K562 (cell line): ENCODE results near the gene HPS4. TPM values are rescaled to one million over a fixed set of nuclear protein-coding genes. Genes with fewer than 3 reads are reported as not detected.

Experiments
- ATAC-seq: fragments of 200-7000 bp; cut with Tn5 transposase; 3 replicates; pipeline ENCODE4 v1.9.1; 2020; ENCODE audit warnings: moderate library complexity
- BruUV-seq: library from RNA; stranded (reverse); fragments of 400-500 nt; replicated peaks from 2 replicates; lab custom pipeline; 2021; lab: Mats Ljungman, UMichigan
- CTCF ChIA-PET: fragments of 300-600 bp; formaldehyde crosslinking; extraction: SDS; loops from one replicate; lab custom pipeline; 2021; ENCODE audit warnings: low intra/inter-chr PET ratio; lab: Yijun Ruan, JAX
- POLR2A ChIA-PET: fragments of 300-600, 350-650 bp; sonication (Branson Sonifier 250); formaldehyde crosslinking; extraction: SDS; loops from one replicate; lab custom pipeline; 2021; ENCODE audit warnings: antibody characterized with exemption, inconsistent platforms; lab: Yijun Ruan, JAX
- DNase-seq, 4 experiments: peaks; one replicate each; pipeline versions ENCODE4 v3.0.0 to v3.0.0-alpha.2; 2011 to 2018; ENCODE audit warnings: low spot score in 3 of 4, mixed read lengths in 3 of 4; ENCODE audit errors: extremely low read depth in 1 of 4
- FAIRE-seq: peaks from 2 replicates; lab custom pipeline; 2011; peaks lifted over from hg19 to GRCh38; lab: Jason Lieb, UNC
- H2AFZ ChIP-seq: 2 replicates; pipeline ENCODE4 v1.6.0; 2011; ENCODE audit warnings: low read depth, low read length, control low read depth, inconsistent platforms
- H3K27ac ChIP-seq: fragments of 200-600 bp; 3 replicates; pipeline ENCODE4 v1.8.0; 2011; ENCODE audit warnings: low read depth, mild to moderate bottlenecking, control low read depth, inconsistent platforms, low read length, moderate library complexity, mixed read lengths; ENCODE audit errors: extremely low read depth
- H3K27me3 ChIP-seq, 2 experiments: fragments of 300-600 bp in 1 of 2; 2 replicates in 1 of 2; 3 replicates in 1 of 2; pipeline versions ENCODE4 v1.6.0 to v1.8.0; 2011; ENCODE audit warnings: inconsistent platforms in 2 of 2, low read length in 2 of 2, mild to moderate bottlenecking in 1 of 2, mixed read lengths in 1 of 2, moderate library complexity in 1 of 2; ENCODE audit not compliant: control insufficient read depth in 2 of 2, insufficient read depth in 2 of 2
- H3K36me3 ChIP-seq: fragments of 300-600 bp; 3 replicates; pipeline ENCODE4 v1.8.0; 2011; ENCODE audit warnings: mild to moderate bottlenecking, low read length, inconsistent platforms; ENCODE audit not compliant: control insufficient read depth, insufficient read depth
- H3K4me1 ChIP-seq, 2 experiments: fragments of 200-600 bp in 1 of 2; replicated peaks in 1 of 2; 2 replicates in 1 of 2; 3 replicates in 1 of 2; pipeline versions ENCODE4 v1.5.1 to v1.8.0; 2011; ENCODE audit warnings: inconsistent platforms in 2 of 2, low read length in 2 of 2, mild to moderate bottlenecking in 1 of 2, mixed read lengths in 1 of 2, moderate library complexity in 1 of 2; ENCODE audit not compliant: control insufficient read depth in 2 of 2, insufficient read depth in 2 of 2
- H3K4me2 ChIP-seq: 2 replicates; pipeline ENCODE4 v1.6.1; 2011; ENCODE audit warnings: low read length, control low read depth, inconsistent platforms, mixed read lengths; ENCODE audit not compliant: insufficient read depth
- H3K4me3 ChIP-seq: fragments of 200-600 bp; sonication (generic), shearing (Covaris generic); 2 replicates; pipeline ENCODE4 v1.5.1; 2016; ENCODE audit warnings: control low read depth, inconsistent platforms
- H3K79me2 ChIP-seq: fragments of 200-600 bp; 3 replicates; pipeline ENCODE4 v1.8.0; 2011; ENCODE audit warnings: low read length, inconsistent platforms; ENCODE audit not compliant: control insufficient read depth, insufficient read depth
- H3K9ac ChIP-seq, 2 experiments: 2 replicates each; pipeline versions ENCODE4 v1.6.0 to v1.6.1; 2011; ENCODE audit warnings: low read depth in 2 of 2, low read length in 2 of 2, control low read depth in 1 of 2, inconsistent platforms in 1 of 2, mild to moderate bottlenecking in 1 of 2, mixed read lengths in 1 of 2; ENCODE audit not compliant: insufficient read depth in 1 of 2
- H3K9me1 ChIP-seq: one replicate; pipeline ENCODE4 v1.6.0; 2011; ENCODE audit warnings: inconsistent platforms, mild to moderate bottlenecking, low read length, moderate library complexity; ENCODE audit not compliant: control insufficient read depth, insufficient read depth
- H3K9me3 ChIP-seq: replicated peaks from 2 replicates; pipeline ENCODE4 v1.5.1; 2011; ENCODE audit warnings: low read depth, low read length, inconsistent platforms; ENCODE audit not compliant: control insufficient read depth, insufficient read depth
- H4K20me1 ChIP-seq: replicated peaks from 2 replicates; pipeline ENCODE4 v1.6.1; 2011; ENCODE audit warnings: low read length, inconsistent platforms, mixed read lengths; ENCODE audit not compliant: control insufficient read depth, insufficient read depth
- CBX1 ChIP-seq: sonication (generic); IDR thresholded peaks from 2 replicates; pipeline ENCODE4 v1.6.1; 2016; ENCODE audit warnings: antibody characterized with exemption, low read depth, mild to moderate bottlenecking
- CREB1 ChIP-seq, 2 experiments: sonication (generic) in 1 of 2; formaldehyde crosslinking in 1 of 2; IDR thresholded peaks; 2 replicates each; pipeline versions ENCODE4 v1.6.1 to v1.8.0; 2012 to 2022; ENCODE audit warnings: inconsistent platforms in 1 of 2, mild to moderate bottlenecking in 1 of 2, missing genetic modification reagents in 1 of 2, moderate library complexity in 1 of 2
- ETV6 ChIP-seq, 3 experiments: fragments of 150-350 bp in 1 of 3; sonication (generic) in 1 of 3; formaldehyde crosslinking in 1 of 3; IDR thresholded peaks; 2 replicates each; pipeline versions ENCODE4 v1.6.1 to v1.8.0; 2014 to 2022; ENCODE audit warnings: borderline replicate concordance in 2 of 3, low read depth in 2 of 3, antibody characterized with exemption in 1 of 3, low read length in 1 of 3, mild to moderate bottlenecking in 1 of 3, missing genetic modification reagents in 1 of 3
- HSF4 ChIP-seq: fragments of 250-450 bp; sonication (Bioruptor Pico); IDR thresholded peaks from 2 replicates; pipeline ENCODE4 v2.1.2; 2022; ENCODE audit warnings: mild to moderate bottlenecking, moderate library complexity, borderline replicate concordance
- MEIS2 ChIP-seq: fragments of 450-650 bp; IDR thresholded peaks from 2 replicates; pipeline ENCODE4 v1.6.1; 2014; ENCODE audit warnings: mild to moderate bottlenecking; ENCODE audit not compliant: partially characterized antibody
- SRSF3 ChIP-seq: fragments of 200-400 bp; formaldehyde crosslinking; IDR thresholded peaks from 2 replicates; pipeline ENCODE4 v1.6.1; 2016; ENCODE audit warnings: mild to moderate bottlenecking, low read length, moderate library complexity; ENCODE audit not compliant: insufficient read depth
- STAT5B ChIP-seq: fragments of 250-450 bp; sonication (Bioruptor Pico); IDR thresholded peaks from 2 replicates; pipeline ENCODE4 v1.8.0; 2021; ENCODE audit warnings: mild to moderate bottlenecking, inconsistent platforms
- TAF9B ChIP-seq: fragments of 450-650 bp; IDR thresholded peaks from 2 replicates; pipeline ENCODE4 v1.6.1; 2018; ENCODE audit warnings: mild to moderate bottlenecking; ENCODE audit not compliant: partially characterized antibody
- U2AF2 ChIP-seq: fragments of 200-400 bp; formaldehyde crosslinking; optimal IDR thresholded peaks from 2 replicates; pipeline ENCODE3; 2017; ENCODE audit warnings: low read depth, mild to moderate bottlenecking, low read length
- USF1 ChIP-seq: sonication (generic); formaldehyde crosslinking; IDR thresholded peaks from 2 replicates; pipeline ENCODE4 v1.9.0; 2022; ENCODE audit warnings: mild to moderate bottlenecking, missing genetic modification reagents
- ZFP36 ChIP-seq: fragments of 150-350 bp; IDR thresholded peaks from 2 replicates; pipeline ENCODE4 v1.6.1; 2018; ENCODE audit warnings: low read length, low read depth; ENCODE audit not compliant: partially characterized antibody
- WGBS: fragments of 100-300 bp; shearing (Covaris generic); methylation state at CpG from one replicate; pipeline ENCODE4 v1.1.6; 2016; ENCODE audit warnings: low coverage, mixed read lengths; ENCODE audit not compliant: insufficient coverage; ENCODE audit errors: missing lambda C conversion rate; 5-methylcytosine and 5-hydroxymethylcytosine counted together
- in situ Hi-C: fragments of 300-500 bp; cut with MboI; formaldehyde crosslinking; loops from 4 replicates; pipeline ENCODE4 v1.15.0; 2018; ENCODE audit warnings: inconsistent platforms, mixed read lengths
- intact Hi-C: fragments of 100-400 bp; cut with micrococcal nuclease; formaldehyde crosslinking; loops from 2 replicates; pipeline ENCODE4 v1.14.2; 2022
- polyA plus RNA-seq, 8 experiments: library from polyadenylated mRNA; depleted of rRNA in 4 of 8; stranded (reverse) in 5 of 8; unstranded in 3 of 8; fragments of >200 nt; fragmentation: Nextera tagmentation in 2 of 8; fragmentation: Illumina TruSeq in 1 of 8; extraction: Ambion mirVana in 2 of 8; extraction: Trizol in 1 of 8; gene quantifications; 2 replicates each; pipeline versions ENCODE4 v1.2.1 to v1.2.3, GENCODE V29; 2011 to 2014; ENCODE audit warnings: inconsistent platforms in 1 of 8, missing spikeins in 1 of 8
- total RNA-seq, 7 experiments: library from RNA; depleted of rRNA in 6 of 7; stranded (reverse); fragments of >200 nt in 6 of 7; fragmentation: Illumina TruSeq in 2 of 7; extraction: Trizol in 2 of 7; gene quantifications; 2 replicates each; pipeline versions ENCODE4 v1.2.1 to v1.2.3, GENCODE V29; 2011 to 2021; ENCODE audit warnings: low replicate concordance in 1 of 7
- TF ChIP-seq, protein P1 (sequence below), 2 experiments: fragments of 450-650 bp; IDR thresholded peaks; 2 replicates each; pipeline ENCODE4 v1.6.1; 2016
- TF ChIP-seq, protein P2 (sequence below): fragments of 450-650 bp; IDR thresholded peaks from 2 replicates; pipeline ENCODE4 v1.6.1; 2016; ENCODE audit warnings: borderline replicate concordance
- TF ChIP-seq, protein P3 (sequence below): fragments of 250-450 bp; sonication (Bioruptor Pico); IDR thresholded peaks from 2 replicates; pipeline ENCODE4 v1.9.0; 2021; ENCODE audit warnings: mild to moderate bottlenecking

HPS4 gene
- total and polyA plus RNA-seq, 9 of the 15 experiments (the other 6 are each of a cell fraction or from before 2014, with no cell fraction given): 12.8 to 29.2 (median 25.3) TPM

- whole genome bisulfite sequencing: 20% methylated on average over 6 of the region's 6 CpGs
- peak overlapping the region; percentile 97 for H3K4me2 ChIP-seq
- DNase-seq: no peak
- FAIRE-seq: no peak
- CTCF ChIA-PET: no interaction called here
- TF ChIP-seq ZFP36: no peak
- TF ChIP-seq STAT5B (CRISPR knock-in tag): no peak
- TF ChIP-seq HSF4 (CRISPR knock-in tag): no peak
- TF ChIP-seq, protein P1, sequence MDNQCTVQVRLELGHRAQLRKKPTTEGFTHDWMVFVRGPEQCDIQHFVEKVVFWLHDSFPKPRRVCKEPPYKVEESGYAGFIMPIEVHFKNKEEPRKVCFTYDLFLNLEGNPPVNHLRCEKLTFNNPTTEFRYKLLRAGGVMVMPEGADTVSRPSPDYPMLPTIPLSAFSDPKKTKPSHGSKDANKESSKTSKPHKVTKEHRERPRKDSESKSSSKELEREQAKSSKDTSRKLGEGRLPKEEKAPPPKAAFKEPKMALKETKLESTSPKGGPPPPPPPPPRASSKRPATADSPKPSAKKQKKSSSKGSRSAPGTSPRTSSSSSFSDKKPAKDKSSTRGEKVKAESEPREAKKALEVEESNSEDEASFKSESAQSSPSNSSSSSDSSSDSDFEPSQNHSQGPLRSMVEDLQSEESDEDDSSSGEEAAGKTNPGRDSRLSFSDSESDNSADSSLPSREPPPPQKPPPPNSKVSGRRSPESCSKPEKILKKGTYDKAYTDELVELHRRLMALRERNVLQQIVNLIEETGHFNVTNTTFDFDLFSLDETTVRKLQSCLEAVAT (IDR thresholded peaks at IDR 0.05): no peak
- TF ChIP-seq CBX1: no peak
- no peak for TF ChIP-seq MEIS2
- no peak for TF ChIP-seq CREB1 (IDR thresholded peaks at IDR 0.05)
- no peak for TF ChIP-seq CREB1 (CRISPR knock-in tag; IDR thresholded peaks at IDR 0.05)
- TF ChIP-seq, protein P2, sequence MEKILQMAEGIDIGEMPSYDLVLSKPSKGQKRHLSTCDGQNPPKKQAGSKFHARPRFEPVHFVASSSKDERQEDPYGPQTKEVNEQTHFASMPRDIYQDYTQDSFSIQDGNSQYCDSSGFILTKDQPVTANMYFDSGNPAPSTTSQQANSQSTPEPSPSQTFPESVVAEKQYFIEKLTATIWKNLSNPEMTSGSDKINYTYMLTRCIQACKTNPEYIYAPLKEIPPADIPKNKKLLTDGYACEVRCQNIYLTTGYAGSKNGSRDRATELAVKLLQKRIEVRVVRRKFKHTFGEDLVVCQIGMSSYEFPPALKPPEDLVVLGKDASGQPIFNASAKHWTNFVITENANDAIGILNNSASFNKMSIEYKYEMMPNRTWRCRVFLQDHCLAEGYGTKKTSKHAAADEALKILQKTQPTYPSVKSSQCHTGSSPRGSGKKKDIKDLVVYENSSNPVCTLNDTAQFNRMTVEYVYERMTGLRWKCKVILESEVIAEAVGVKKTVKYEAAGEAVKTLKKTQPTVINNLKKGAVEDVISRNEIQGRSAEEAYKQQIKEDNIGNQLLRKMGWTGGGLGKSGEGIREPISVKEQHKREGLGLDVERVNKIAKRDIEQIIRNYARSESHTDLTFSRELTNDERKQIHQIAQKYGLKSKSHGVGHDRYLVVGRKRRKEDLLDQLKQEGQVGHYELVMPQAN: no peak
- TF ChIP-seq U2AF2: no peak
- no peak for TF ChIP-seq ETV6 (IDR thresholded peaks at IDR 0.05; ENCODE audit: borderline replicate concordance in 1 of 2, low read depth in 2 of 2, low read length in 1 of 2)
- TF ChIP-seq ETV6 (CRISPR knock-in tag; IDR thresholded peaks at IDR 0.05; ENCODE audit: borderline replicate concordance): no peak
- no peak for TF ChIP-seq USF1 (CRISPR knock-in tag)
- TF ChIP-seq TAF9B: no peak
- TF ChIP-seq SRSF3: no peak
- TF ChIP-seq, protein P3, sequence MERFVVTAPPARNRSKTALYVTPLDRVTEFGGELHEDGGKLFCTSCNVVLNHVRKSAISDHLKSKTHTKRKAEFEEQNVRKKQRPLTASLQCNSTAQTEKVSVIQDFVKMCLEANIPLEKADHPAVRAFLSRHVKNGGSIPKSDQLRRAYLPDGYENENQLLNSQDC (CRISPR knock-in tag): no peak
- TF ChIP-seq, all 486 proteins: peak for 0
- Histone ChIP-seq H3K9ac (peak overlapping the region; percentile 71 to 72; a peak in 3 of 4 replicates), H3K36me3 (peaks cover 37% of the 10 kb centered on the region; the same call in 2 of the 3 replicates), H3K4me3 (peak overlapping the region; percentile 89), H3K9me1 (no peaks in the 10 kb centered on the region), H3K27me3 (no peaks in the 10 kb centered on the region), H3K79me2 (peaks cover 97% of the 10 kb centered on the region), H3K9me3 (no peaks in the 10 kb centered on the region), H3K4me1 (peaks cover 14 to 51% of the 10 kb centered on the region in 2 experiments; a peak in 4 of 5 replicates), H4K20me1 (no peaks in the 10 kb centered on the region), H2AFZ (0 out of 2 replicates have a peak overlapping the region, but pooled peaks have one; percentile 3), H3K27ac (peak overlapping the region; percentile 86)
- POLR2A ChIA-PET: interaction anchor here (0.6 to 4.5 kb wide), 5 partner anchors 11 to 115 kb away, joined by 3 to 35 read pairs (median 4); no protein-coding TSS in a partner anchor
- BruUV-seq: no TSS peak
- in situ Hi-C loops (no loop called here), intact Hi-C loops (loop anchor here (10.0 kb wide), 1 partner anchor 104 kb away; no protein-coding TSS in a partner anchor)
- ATAC-seq: no peak
Observed at GRCh38 chr22:26481112-26481693, 2.4 kb downstream of the HPS4 start.
